SK-N-SH treated with all-trans-retinoic acid at 6 μM for 48 hours (cell line): ENCODE measurements around the gene NPVF.

Experiments used
- ARNTL ChIP-seq: fragments of 450-650 bp; formaldehyde crosslinking; IDR thresholded peaks from 2 replicates; pipeline ENCODE4 v1.5.0; 2020; ENCODE audit warnings: low read depth, mild to moderate bottlenecking, moderate library complexity, borderline replicate concordance
- CSDC2 ChIP-seq: fragments of 250-450 bp; sonication (Bioruptor Pico); IDR thresholded peaks from 2 replicates; pipeline ENCODE4 v1.5.0; 2020; ENCODE audit warnings: mild to moderate bottlenecking, moderate library complexity
- ESRRG ChIP-seq: fragments of 250-450 bp; sonication (Bioruptor Pico); IDR thresholded peaks from 2 replicates; pipeline ENCODE4 v1.6.1; 2021; ENCODE audit warnings: mild to moderate bottlenecking
- ISL1 ChIP-seq: fragments of 250-450 bp; sonication (Bioruptor Pico); IDR thresholded peaks from 2 replicates; pipeline ENCODE4 v2.1.2; 2022; ENCODE audit warnings: mild to moderate bottlenecking, moderate library complexity
- RARB ChIP-seq: fragments of 250-450 bp; sonication (Bioruptor Pico); IDR thresholded peaks from 2 replicates; pipeline ENCODE4 v1.8.0; 2021; ENCODE audit warnings: mild to moderate bottlenecking, moderate library complexity
- TCF4 ChIP-seq: fragments of 250-450 bp; sonication (Bioruptor Pico); IDR thresholded peaks from 2 replicates; pipeline ENCODE4 v1.8.0; 2021; ENCODE audit warnings: mild to moderate bottlenecking, moderate library complexity, borderline replicate concordance
- TSHZ2 ChIP-seq: fragments of 250-450 bp; sonication (Bioruptor Pico); IDR thresholded peaks from 2 replicates; pipeline ENCODE4 v1.5.0; 2020; ENCODE audit warnings: mild to moderate bottlenecking, moderate library complexity
- ZNF8 ChIP-seq: fragments of 450-650 bp; formaldehyde crosslinking; IDR thresholded peaks from 2 replicates; pipeline ENCODE4 v1.5.0; 2020; ENCODE audit warnings: mild to moderate bottlenecking, moderate library complexity
- TF ChIP-seq, protein P1 (sequence below): fragments of 250-450 bp; sonication (Bioruptor Pico); IDR thresholded peaks from 2 replicates; pipeline ENCODE4 v1.8.0; 2020; ENCODE audit warnings: mild to moderate bottlenecking, moderate library complexity, borderline replicate concordance
- TF ChIP-seq, protein P2 (sequence below): fragments of 250-450 bp; sonication (Bioruptor Pico); IDR thresholded peaks from 2 replicates; pipeline ENCODE4 v1.5.1; 2020; ENCODE audit warnings: low read depth, mild to moderate bottlenecking, moderate library complexity
- TF ChIP-seq, protein P3 (sequence below): fragments of 250-450 bp; sonication (Bioruptor Pico); IDR thresholded peaks from 2 replicates; pipeline ENCODE4 v1.8.0; 2021; ENCODE audit warnings: low read depth, mild to moderate bottlenecking, moderate library complexity, borderline replicate concordance

GRCh38 chr7:25186436-25186835 lies 41.9 kb downstream of the NPVF start:
- TF ChIP-seq, protein P1, sequence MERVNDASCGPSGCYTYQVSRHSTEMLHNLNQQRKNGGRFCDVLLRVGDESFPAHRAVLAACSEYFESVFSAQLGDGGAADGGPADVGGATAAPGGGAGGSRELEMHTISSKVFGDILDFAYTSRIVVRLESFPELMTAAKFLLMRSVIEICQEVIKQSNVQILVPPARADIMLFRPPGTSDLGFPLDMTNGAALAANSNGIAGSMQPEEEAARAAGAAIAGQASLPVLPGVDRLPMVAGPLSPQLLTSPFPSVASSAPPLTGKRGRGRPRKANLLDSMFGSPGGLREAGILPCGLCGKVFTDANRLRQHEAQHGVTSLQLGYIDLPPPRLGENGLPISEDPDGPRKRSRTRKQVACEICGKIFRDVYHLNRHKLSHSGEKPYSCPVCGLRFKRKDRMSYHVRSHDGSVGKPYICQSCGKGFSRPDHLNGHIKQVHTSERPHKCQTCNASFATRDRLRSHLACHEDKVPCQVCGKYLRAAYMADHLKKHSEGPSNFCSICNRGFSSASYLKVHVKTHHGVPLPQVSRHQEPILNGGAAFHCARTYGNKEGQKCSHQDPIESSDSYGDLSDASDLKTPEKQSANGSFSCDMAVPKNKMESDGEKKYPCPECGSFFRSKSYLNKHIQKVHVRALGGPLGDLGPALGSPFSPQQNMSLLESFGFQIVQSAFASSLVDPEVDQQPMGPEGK = no peak
- TF ChIP-seq, protein P2, sequence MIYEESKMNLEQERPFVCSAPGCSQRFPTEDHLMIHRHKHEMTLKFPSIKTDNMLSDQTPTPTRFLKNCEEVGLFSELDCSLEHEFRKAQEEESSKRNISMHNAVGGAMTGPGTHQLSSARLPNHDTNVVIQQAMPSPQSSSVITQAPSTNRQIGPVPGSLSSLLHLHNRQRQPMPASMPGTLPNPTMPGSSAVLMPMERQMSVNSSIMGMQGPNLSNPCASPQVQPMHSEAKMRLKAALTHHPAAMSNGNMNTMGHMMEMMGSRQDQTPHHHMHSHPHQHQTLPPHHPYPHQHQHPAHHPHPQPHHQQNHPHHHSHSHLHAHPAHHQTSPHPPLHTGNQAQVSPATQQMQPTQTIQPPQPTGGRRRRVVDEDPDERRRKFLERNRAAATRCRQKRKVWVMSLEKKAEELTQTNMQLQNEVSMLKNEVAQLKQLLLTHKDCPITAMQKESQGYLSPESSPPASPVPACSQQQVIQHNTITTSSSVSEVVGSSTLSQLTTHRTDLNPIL = no peak
- TF ChIP-seq TCF4 (CRISPR knock-in tag) = no peak
- no peak for TF ChIP-seq TSHZ2 (CRISPR knock-in tag)
- no peak for TF ChIP-seq ISL1 (CRISPR knock-in tag)
- TF ChIP-seq CSDC2 (CRISPR knock-in tag) = no peak
- no peak for TF ChIP-seq RARB (CRISPR knock-in tag)
- TF ChIP-seq, protein P3, sequence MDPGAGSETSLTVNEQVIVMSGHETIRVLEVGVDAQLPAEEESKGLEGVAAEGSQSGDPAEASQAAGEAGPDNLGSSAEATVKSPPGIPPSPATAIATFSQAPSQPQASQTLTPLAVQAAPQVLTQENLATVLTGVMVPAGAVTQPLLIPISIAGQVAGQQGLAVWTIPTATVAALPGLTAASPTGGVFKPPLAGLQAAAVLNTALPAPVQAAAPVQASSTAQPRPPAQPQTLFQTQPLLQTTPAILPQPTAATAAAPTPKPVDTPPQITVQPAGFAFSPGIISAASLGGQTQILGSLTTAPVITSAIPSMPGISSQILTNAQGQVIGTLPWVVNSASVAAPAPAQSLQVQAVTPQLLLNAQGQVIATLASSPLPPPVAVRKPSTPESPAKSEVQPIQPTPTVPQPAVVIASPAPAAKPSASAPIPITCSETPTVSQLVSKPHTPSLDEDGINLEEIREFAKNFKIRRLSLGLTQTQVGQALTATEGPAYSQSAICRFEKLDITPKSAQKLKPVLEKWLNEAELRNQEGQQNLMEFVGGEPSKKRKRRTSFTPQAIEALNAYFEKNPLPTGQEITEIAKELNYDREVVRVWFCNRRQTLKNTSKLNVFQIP (CRISPR knock-in tag) = no peak
- TF ChIP-seq ARNTL = no peak
- no peak for TF ChIP-seq ESRRG (CRISPR knock-in tag)
- TF ChIP-seq ZNF8 (CRISPR knock-in tag) = no peak
